H1 (cell line): ENCODE results near the gene MED12L. TPM values are rescaled to one million over a fixed set of nuclear protein-coding genes. Genes with fewer than 3 reads are reported as not detected.

Experiments
- CEBPB ChIP-seq: IDR thresholded peaks from 2 replicates; pipeline ENCODE4 v1.6.1; 2012; ENCODE audit warnings: low read depth, low read length
- EGR1 ChIP-seq: IDR thresholded peaks from 2 replicates; pipeline ENCODE4 v1.6.1; 2011; ENCODE audit warnings: low read depth, low read length, borderline replicate concordance
- EZH2 ChIP-seq: fragments of 200-600 bp; sonication (generic); IDR thresholded peaks from 2 replicates; pipeline ENCODE4 v1.7.1; 2012; ENCODE audit warnings: low read depth, mild to moderate bottlenecking, moderate library complexity, low read length, inconsistent platforms; ENCODE audit not compliant: severe bottlenecking
- FOSL1 ChIP-seq: IDR thresholded peaks from 2 replicates; pipeline ENCODE4 v1.6.1; 2011; ENCODE audit warnings: mild to moderate bottlenecking, low read depth, low read length, moderate library complexity; ENCODE audit not compliant: insufficient read depth
- GABPA ChIP-seq: IDR thresholded peaks from 2 replicates; pipeline ENCODE4 v1.6.1; 2011; ENCODE audit warnings: mild to moderate bottlenecking, low read length, moderate library complexity, borderline replicate concordance; ENCODE audit not compliant: insufficient read depth
- HDAC2 ChIP-seq, 2 experiments: fragments of 300-600 bp in 1 of 2; sonication (generic) in 1 of 2; IDR thresholded peaks; 2 replicates each; pipeline ENCODE4 v1.6.1; 2011 to 2012; ENCODE audit warnings: low read depth in 2 of 2, low read length in 2 of 2, mild to moderate bottlenecking in 2 of 2, moderate library complexity in 2 of 2, borderline replicate concordance in 1 of 2, inconsistent platforms in 1 of 2
- JUND ChIP-seq: IDR thresholded peaks from 2 replicates; pipeline ENCODE4 v1.6.1; 2011; ENCODE audit warnings: mild to moderate bottlenecking, improper control_type of control experiment, low read length
- KDM1A ChIP-seq: fragments of 200-600, 300-600 bp; sonication (generic); IDR thresholded peaks from 2 replicates; pipeline ENCODE4 v1.7.1; 2016; ENCODE audit warnings: mild to moderate bottlenecking, low read length, borderline replicate concordance
- KDM5A ChIP-seq: fragments of 200-600 bp; IDR thresholded peaks from 2 replicates; pipeline ENCODE4 v1.7.1; 2012; ENCODE audit warnings: mild to moderate bottlenecking, low read length, inconsistent platforms, mixed read lengths
- MAFK ChIP-seq: IDR thresholded peaks from 2 replicates; pipeline ENCODE4 v1.6.1; 2012; ENCODE audit warnings: low read depth, mild to moderate bottlenecking, improper control_type of control experiment, low read length
- PHF8 ChIP-seq: fragments of 200-600 bp; sonication (generic); conservative IDR thresholded peaks from 2 replicates; pipeline ENCODE4 v1.7.1; 2012; ENCODE audit warnings: low read depth, mild to moderate bottlenecking, inconsistent platforms, low read length, moderate library complexity
- POU5F1 ChIP-seq: IDR thresholded peaks from 2 replicates; pipeline ENCODE4 v1.6.1; 2011; ENCODE audit warnings: low read depth, mild to moderate bottlenecking, low read length, moderate library complexity
- RFX5 ChIP-seq: IDR thresholded peaks from 2 replicates; pipeline ENCODE4 v1.6.1; 2011; ENCODE audit warnings: low read depth, low read length, improper control_type of control experiment, borderline replicate concordance
- SIX5 ChIP-seq: IDR thresholded peaks from 2 replicates; pipeline ENCODE4 v1.6.1; 2011; ENCODE audit warnings: mild to moderate bottlenecking, low read depth, low read length
- SP2 ChIP-seq: IDR thresholded peaks from 2 replicates; pipeline ENCODE4 v1.6.1; 2012; ENCODE audit warnings: mild to moderate bottlenecking, low read length, inconsistent platforms
- SUZ12 ChIP-seq: fragments of 200-600 bp; sonication (generic); IDR thresholded peaks from 2 replicates; pipeline ENCODE4 v1.6.1; 2012; ENCODE audit warnings: mild to moderate bottlenecking, inconsistent platforms, low read length, moderate library complexity, mixed read lengths
- TAF1 ChIP-seq: IDR thresholded peaks from 2 replicates; pipeline ENCODE4 v1.6.1; 2011; ENCODE audit warnings: mild to moderate bottlenecking, low read depth, low read length
- ZNF274 ChIP-seq: IDR thresholded peaks from 2 replicates; pipeline ENCODE4 v1.7.0; 2012; ENCODE audit warnings: low read length, borderline replicate concordance; ENCODE audit errors: extremely low read depth
- polyA plus RNA-seq, 7 experiments: library from polyadenylated mRNA; depleted of rRNA in 3 of 7; stranded (reverse) in 5 of 7; unstranded in 2 of 7; fragments of >200 nt in 5 of 7; fragments of 200-250 nt in 2 of 7; gene quantifications; 1 replicate in 5 of 7; 2 replicates in 1 of 7; 4 replicates in 1 of 7; pipeline versions ENCODE4 v1.2.1 to v1.2.3, GENCODE V29; 2011 to 2013; ENCODE audit warnings: missing spikeins in 2 of 7, mixed read lengths in 2 of 7
- total RNA-seq: library from RNA; stranded (reverse); fragmentation: NEBNext Ultra II Directional; extraction: Animal tissue kit (Norgen Biotek cat#: 25700); gene quantifications from 2 replicates; pipeline ENCODE4 v1.2.1, GENCODE V29; 2021
- TF ChIP-seq, protein P1 (sequence below): IDR thresholded peaks from 2 replicates; pipeline ENCODE4 v1.6.1; 2012; ENCODE audit warnings: inconsistent platforms
- TF ChIP-seq, protein P2 (sequence below), 3 experiments: IDR thresholded peaks; 1 replicate in 2 of 3; 2 replicates in 1 of 3; pipeline versions ENCODE4 v1.5.1 to v1.6.1; 2011; ENCODE audit warnings: low read length in 3 of 3, mild to moderate bottlenecking in 3 of 3, inconsistent platforms in 2 of 3, low read depth in 1 of 3, moderate library complexity in 1 of 3; ENCODE audit not compliant: insufficient read depth in 1 of 3; ENCODE audit errors: control extremely low read depth in 1 of 3

MED12L gene
- total and polyA plus RNA-seq, 2 of the 8 experiments (the other 6 are each of a cell fraction or from before 2014, with no cell fraction given), result 3.6 to 26.2 TPM

DNA sequence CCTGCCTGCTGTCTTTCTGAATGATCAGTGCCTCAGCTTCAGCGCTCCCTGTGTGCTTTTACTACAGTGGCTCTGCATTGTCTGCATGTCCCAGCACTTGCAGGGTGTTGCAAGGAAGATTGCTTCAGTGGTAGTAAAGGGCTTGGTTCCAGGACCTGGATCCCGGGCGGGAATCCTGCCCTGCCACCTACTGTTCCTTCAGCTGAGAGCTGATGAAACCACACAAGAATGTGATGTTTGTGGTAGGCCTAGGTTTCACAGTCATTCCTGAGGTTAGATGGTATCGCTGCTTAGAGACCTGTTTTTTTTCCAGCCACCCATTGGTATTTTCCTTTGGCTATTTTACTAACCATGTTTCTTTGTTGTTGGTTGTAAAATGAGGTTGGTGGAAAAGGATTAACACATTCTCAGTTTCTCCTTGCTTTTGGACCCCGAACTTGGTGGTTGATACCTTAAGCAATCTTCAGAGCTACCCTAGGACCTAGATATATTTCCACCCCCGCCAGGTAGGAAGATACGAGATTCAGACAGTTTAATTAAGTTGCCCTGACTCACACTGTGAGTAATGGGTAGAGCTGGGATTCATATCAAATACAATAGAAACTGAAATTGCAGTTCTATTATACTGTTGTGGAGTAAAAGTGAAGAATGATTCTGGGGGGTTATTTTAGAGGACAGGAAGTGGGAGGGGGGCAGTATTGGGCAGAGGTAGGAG is 219.8 kb downstream of the MED12L start (continued):
- TF ChIP-seq POU5F1, result no peak
- no peak for TF ChIP-seq PHF8
- peak; percentile 96 for TF ChIP-seq JUND
- no peak for TF ChIP-seq FOSL1
- no peak for TF ChIP-seq ZNF274
- no peak for TF ChIP-seq SP2
- no peak for TF ChIP-seq SIX5
- TF ChIP-seq, protein P1, sequence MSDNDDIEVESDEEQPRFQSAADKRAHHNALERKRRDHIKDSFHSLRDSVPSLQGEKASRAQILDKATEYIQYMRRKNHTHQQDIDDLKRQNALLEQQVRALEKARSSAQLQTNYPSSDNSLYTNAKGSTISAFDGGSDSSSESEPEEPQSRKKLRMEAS, result no peak
- no peak for TF ChIP-seq KDM1A
- TF ChIP-seq TAF1, result no peak
- TF ChIP-seq EZH2, result no peak
- TF ChIP-seq, protein P2, sequence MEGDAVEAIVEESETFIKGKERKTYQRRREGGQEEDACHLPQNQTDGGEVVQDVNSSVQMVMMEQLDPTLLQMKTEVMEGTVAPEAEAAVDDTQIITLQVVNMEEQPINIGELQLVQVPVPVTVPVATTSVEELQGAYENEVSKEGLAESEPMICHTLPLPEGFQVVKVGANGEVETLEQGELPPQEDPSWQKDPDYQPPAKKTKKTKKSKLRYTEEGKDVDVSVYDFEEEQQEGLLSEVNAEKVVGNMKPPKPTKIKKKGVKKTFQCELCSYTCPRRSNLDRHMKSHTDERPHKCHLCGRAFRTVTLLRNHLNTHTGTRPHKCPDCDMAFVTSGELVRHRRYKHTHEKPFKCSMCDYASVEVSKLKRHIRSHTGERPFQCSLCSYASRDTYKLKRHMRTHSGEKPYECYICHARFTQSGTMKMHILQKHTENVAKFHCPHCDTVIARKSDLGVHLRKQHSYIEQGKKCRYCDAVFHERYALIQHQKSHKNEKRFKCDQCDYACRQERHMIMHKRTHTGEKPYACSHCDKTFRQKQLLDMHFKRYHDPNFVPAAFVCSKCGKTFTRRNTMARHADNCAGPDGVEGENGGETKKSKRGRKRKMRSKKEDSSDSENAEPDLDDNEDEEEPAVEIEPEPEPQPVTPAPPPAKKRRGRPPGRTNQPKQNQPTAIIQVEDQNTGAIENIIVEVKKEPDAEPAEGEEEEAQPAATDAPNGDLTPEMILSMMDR (IDR thresholded peaks at IDR 0.05; ENCODE audit: control extremely low read depth in 1 of 3, insufficient read depth in 1 of 3, low read depth in 1 of 3, low read length in 3 of 3), result peak in 2 of 3 experiments; percentile 29 to 35; a peak in 2 of 4 replicates
- TF ChIP-seq MAFK, result no peak
- no peak for TF ChIP-seq RFX5
- no peak for TF ChIP-seq KDM5A
- peak; percentile 38 to 64; a peak in 1 of 4 replicates for TF ChIP-seq HDAC2 (IDR thresholded peaks at IDR 0.05; ENCODE audit: borderline replicate concordance in 1 of 2, low read depth in 2 of 2, low read length in 2 of 2)
- TF ChIP-seq CEBPB, result peak; percentile 90
- peak; percentile 58; the same call in 1 of the 2 replicates for TF ChIP-seq EGR1
- no peak for TF ChIP-seq GABPA
- no peak for TF ChIP-seq SUZ12
